Measurements from ENCODE around the gene VWA3B. TPM values are rescaled to one million over a fixed set of nuclear protein-coding genes. Genes with fewer than 3 reads are reported as not detected.

VWA3B gene
- total RNA-seq, 4 donors from 2014 or later = not detected

- Histone ChIP-seq H3K36me3 (no peaks in the 10 kb centered on the region), H3K4me1 (peaks cover 0 to 7% (median 0%) of the 10 kb centered on the region in 3 donors), H3K4me3 (no peak overlapping the region), H3K27me3 (peaks cover 0 to 25% (median 0%) of the 10 kb centered on the region in 4 donors), H3K27ac (no peak overlapping the region), H3K9me3 (no peaks in the 10 kb centered on the region)
- no peak for TF ChIP-seq POLR2A (IDR thresholded peaks at IDR 0.05)
- TF ChIP-seq, protein P1, sequence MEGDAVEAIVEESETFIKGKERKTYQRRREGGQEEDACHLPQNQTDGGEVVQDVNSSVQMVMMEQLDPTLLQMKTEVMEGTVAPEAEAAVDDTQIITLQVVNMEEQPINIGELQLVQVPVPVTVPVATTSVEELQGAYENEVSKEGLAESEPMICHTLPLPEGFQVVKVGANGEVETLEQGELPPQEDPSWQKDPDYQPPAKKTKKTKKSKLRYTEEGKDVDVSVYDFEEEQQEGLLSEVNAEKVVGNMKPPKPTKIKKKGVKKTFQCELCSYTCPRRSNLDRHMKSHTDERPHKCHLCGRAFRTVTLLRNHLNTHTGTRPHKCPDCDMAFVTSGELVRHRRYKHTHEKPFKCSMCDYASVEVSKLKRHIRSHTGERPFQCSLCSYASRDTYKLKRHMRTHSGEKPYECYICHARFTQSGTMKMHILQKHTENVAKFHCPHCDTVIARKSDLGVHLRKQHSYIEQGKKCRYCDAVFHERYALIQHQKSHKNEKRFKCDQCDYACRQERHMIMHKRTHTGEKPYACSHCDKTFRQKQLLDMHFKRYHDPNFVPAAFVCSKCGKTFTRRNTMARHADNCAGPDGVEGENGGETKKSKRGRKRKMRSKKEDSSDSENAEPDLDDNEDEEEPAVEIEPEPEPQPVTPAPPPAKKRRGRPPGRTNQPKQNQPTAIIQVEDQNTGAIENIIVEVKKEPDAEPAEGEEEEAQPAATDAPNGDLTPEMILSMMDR (IDR thresholded peaks at IDR 0.05) = no peak
- WGBS, 2 donors = 66% methylated on average over 12 of the region's 12 CpGs
- DNase-seq = no peak
- intact Hi-C loops (cut with DNase I) = no loop called here
Observed at GRCh38 chr2:98293931-98294687, 207.1 kb downstream of the VWA3B start.

GRCh38 chr2:98294711-98295110 lies 207.7 kb downstream of the VWA3B start:
- Histone ChIP-seq H3K4me1 (peaks cover 0 to 7% (median 0%) of the 10 kb centered on the region in 3 donors), H3K4me3 (no peak overlapping the region), H3K9me3 (no peaks in the 10 kb centered on the region), H3K36me3 (no peaks in the 10 kb centered on the region), H3K27ac (no peak overlapping the region), H3K27me3 (peaks cover 0 to 24% (median 0%) of the 10 kb centered on the region in 4 donors)
- intact Hi-C loops (cut with DNase I) = no loop called here
- 43 to 69% methylated on average over 6 of the region's 6 CpGs for WGBS, 2 donors
- DNase-seq = no peak
- no peak for TF ChIP-seq POLR2A (IDR thresholded peaks at IDR 0.05)
- TF ChIP-seq, protein P1 (IDR thresholded peaks at IDR 0.05) = no peak

- H3K27ac ChIP-seq = no peak overlapping the region
- WGBS, 2 donors = 83% methylated on average over 1 of the region's 5 CpGs; no CpG with 5 or more reads in 1 of the 2 donors
- no peaks in the 10 kb centered on the region for H3K36me3 ChIP-seq
- intact Hi-C loops (cut with DNase I) = no loop called here
- peaks cover 0 to 7% (median 0%) of the 10 kb centered on the region in 3 donors for H3K4me1 ChIP-seq
- no peak for DNase-seq
- TF ChIP-seq, protein P1 (IDR thresholded peaks at IDR 0.05) = no peak
- no peak for TF ChIP-seq POLR2A (IDR thresholded peaks at IDR 0.05)
- no peak overlapping the region for H3K4me3 ChIP-seq
- peaks cover 0 to 20% (median 0%) of the 10 kb centered on the region in 4 donors for H3K27me3 ChIP-seq
- H3K9me3 ChIP-seq = no peaks in the 10 kb centered on the region
Observed at GRCh38 chr2:98295275-98295674, 208.3 kb downstream of the VWA3B start.

DNA sequence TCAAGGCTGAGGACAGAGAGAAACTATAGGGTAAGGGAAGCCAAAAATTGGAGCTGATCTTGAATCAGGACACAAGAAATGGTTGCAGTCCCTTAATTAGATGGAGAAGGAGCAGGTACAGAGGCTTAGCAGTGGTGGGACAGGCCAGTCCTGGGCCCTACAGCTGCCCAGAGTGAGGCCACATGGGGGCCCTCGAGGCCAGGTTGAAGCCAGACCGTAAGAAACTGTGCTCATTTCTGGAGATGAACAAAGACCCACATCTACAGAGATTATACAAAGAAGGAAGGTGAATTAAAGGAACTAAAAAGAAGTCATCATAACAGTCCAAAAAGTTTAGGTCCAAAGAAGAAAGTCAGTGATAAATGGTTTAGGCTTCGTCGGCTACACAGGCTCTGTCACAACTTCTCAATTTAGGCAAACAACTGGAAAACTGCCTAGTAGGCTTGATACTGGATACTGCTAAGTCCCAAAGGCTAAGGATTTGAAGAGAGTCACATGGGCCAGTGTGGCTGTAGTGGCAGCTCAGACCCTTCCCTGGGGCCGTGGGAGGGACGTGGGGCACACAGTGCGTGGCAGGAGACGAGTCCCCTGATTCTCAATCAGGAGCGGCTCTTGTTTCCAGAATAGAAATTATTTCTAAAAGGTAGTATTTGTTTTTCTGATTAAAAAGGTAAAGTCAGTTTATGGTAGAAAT lies 208.9 kb downstream of the VWA3B start:
- peaks cover 0 to 23% (median 0%) of the 10 kb centered on the region in 4 donors for H3K27me3 ChIP-seq
- no peak for TF ChIP-seq POLR2A (IDR thresholded peaks at IDR 0.05)
- TF ChIP-seq, protein P1 (IDR thresholded peaks at IDR 0.05) = no peak
- H3K4me3 ChIP-seq = no peak overlapping the region
- H3K27ac ChIP-seq = no peak overlapping the region
- no peak for DNase-seq
- H3K4me1 ChIP-seq = peaks cover 0 to 7% (median 0%) of the 10 kb centered on the region in 3 donors
- intact Hi-C loops (cut with DNase I) = no loop called here
- no peaks in the 10 kb centered on the region for H3K36me3 ChIP-seq
- 71 to 79% methylated on average over 6 to 9 of the region's 9 CpGs for WGBS, 2 donors
- H3K9me3 ChIP-seq = no peaks in the 10 kb centered on the region

DNA sequence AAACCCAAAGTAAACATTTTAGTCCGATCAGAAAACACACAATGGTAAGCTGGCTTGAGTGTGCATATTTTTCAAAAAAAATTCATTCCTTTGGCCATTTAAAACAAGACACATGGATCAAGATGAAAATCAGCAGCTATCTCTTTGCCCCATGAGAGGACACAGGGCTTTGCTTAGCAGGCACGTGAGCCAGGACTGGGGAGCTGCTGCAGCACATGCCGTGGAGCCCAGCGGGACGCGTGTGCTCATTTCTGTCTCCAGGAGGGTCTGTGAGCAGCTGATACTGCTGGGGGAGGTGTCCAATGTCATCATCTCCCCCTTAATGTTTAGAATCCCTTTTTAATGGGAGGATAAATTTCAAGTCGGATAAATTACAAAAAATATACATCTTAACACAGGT lies 209.5 kb downstream of the VWA3B start:
- no peak for DNase-seq

More for the DNA sequence above, 209.5 kb downstream of the VWA3B start:
- Histone ChIP-seq H3K36me3 (no peaks in the 10 kb centered on the region), H3K4me1 (peaks cover 0 to 7% (median 0%) of the 10 kb centered on the region in 3 donors), H3K4me3 (no peak overlapping the region), H3K27me3 (peaks cover 0 to 23% (median 0%) of the 10 kb centered on the region in 4 donors), H3K27ac (no peak overlapping the region), H3K9me3 (no peaks in the 10 kb centered on the region)
- intact Hi-C loops (cut with DNase I) = no loop called here
- TF ChIP-seq, protein P1 (IDR thresholded peaks at IDR 0.05) = no peak
- TF ChIP-seq POLR2A (IDR thresholded peaks at IDR 0.05) = no peak
- WGBS, 2 donors = 65 to 81% methylated on average over 7 of the region's 7 CpGs

Data from esophagus squamous epithelium (tissue), 5 donors.